K562 (cell line): Measurements from ENCODE around the gene PUS3. TPM values are rescaled to one million over a fixed set of nuclear protein-coding genes. Genes with fewer than 3 reads are reported as not detected.

Source experiments
- ATAC-seq: fragments of 200-7000 bp; cut with Tn5 transposase; 3 replicates; pipeline ENCODE4 v1.9.1; 2020; ENCODE audit warnings: moderate library complexity
- BruUV-seq: library from RNA; stranded (reverse); fragments of 400-500 nt; replicated peaks from 2 replicates; lab custom pipeline; 2021; lab: Mats Ljungman, UMichigan
- CTCF ChIA-PET: fragments of 300-600 bp; formaldehyde crosslinking; extraction: SDS; loops from one replicate; lab custom pipeline; 2021; ENCODE audit warnings: low intra/inter-chr PET ratio; lab: Yijun Ruan, JAX
- POLR2A ChIA-PET: fragments of 300-600, 350-650 bp; sonication (Branson Sonifier 250); formaldehyde crosslinking; extraction: SDS; loops from one replicate; lab custom pipeline; 2021; ENCODE audit warnings: antibody characterized with exemption, inconsistent platforms; lab: Yijun Ruan, JAX
- DNase-seq, 4 experiments: peaks; one replicate each; pipeline versions ENCODE4 v3.0.0 to v3.0.0-alpha.2; 2011 to 2018; ENCODE audit warnings: low spot score in 3 of 4, mixed read lengths in 3 of 4; ENCODE audit errors: extremely low read depth in 1 of 4
- FAIRE-seq: peaks from 2 replicates; lab custom pipeline; 2011; peaks lifted over from hg19 to GRCh38; lab: Jason Lieb, UNC
- H2AFZ ChIP-seq: 2 replicates; pipeline ENCODE4 v1.6.0; 2011; ENCODE audit warnings: low read depth, low read length, control low read depth, inconsistent platforms
- H3K27ac ChIP-seq: fragments of 200-600 bp; 3 replicates; pipeline ENCODE4 v1.8.0; 2011; ENCODE audit warnings: low read depth, mild to moderate bottlenecking, control low read depth, inconsistent platforms, low read length, moderate library complexity, mixed read lengths; ENCODE audit errors: extremely low read depth
- H3K27me3 ChIP-seq, 2 experiments: fragments of 300-600 bp in 1 of 2; 2 replicates in 1 of 2; 3 replicates in 1 of 2; pipeline versions ENCODE4 v1.6.0 to v1.8.0; 2011; ENCODE audit warnings: inconsistent platforms in 2 of 2, low read length in 2 of 2, mild to moderate bottlenecking in 1 of 2, mixed read lengths in 1 of 2, moderate library complexity in 1 of 2; ENCODE audit not compliant: control insufficient read depth in 2 of 2, insufficient read depth in 2 of 2
- H3K36me3 ChIP-seq: fragments of 300-600 bp; 3 replicates; pipeline ENCODE4 v1.8.0; 2011; ENCODE audit warnings: mild to moderate bottlenecking, low read length, inconsistent platforms; ENCODE audit not compliant: control insufficient read depth, insufficient read depth
- H3K4me1 ChIP-seq, 2 experiments: fragments of 200-600 bp in 1 of 2; replicated peaks in 1 of 2; 2 replicates in 1 of 2; 3 replicates in 1 of 2; pipeline versions ENCODE4 v1.5.1 to v1.8.0; 2011; ENCODE audit warnings: inconsistent platforms in 2 of 2, low read length in 2 of 2, mild to moderate bottlenecking in 1 of 2, mixed read lengths in 1 of 2, moderate library complexity in 1 of 2; ENCODE audit not compliant: control insufficient read depth in 2 of 2, insufficient read depth in 2 of 2
- H3K4me2 ChIP-seq: 2 replicates; pipeline ENCODE4 v1.6.1; 2011; ENCODE audit warnings: low read length, control low read depth, inconsistent platforms, mixed read lengths; ENCODE audit not compliant: insufficient read depth
- H3K4me3 ChIP-seq: fragments of 200-600 bp; sonication (generic), shearing (Covaris generic); 2 replicates; pipeline ENCODE4 v1.5.1; 2016; ENCODE audit warnings: control low read depth, inconsistent platforms
- H3K79me2 ChIP-seq: fragments of 200-600 bp; 3 replicates; pipeline ENCODE4 v1.8.0; 2011; ENCODE audit warnings: low read length, inconsistent platforms; ENCODE audit not compliant: control insufficient read depth, insufficient read depth
- H3K9ac ChIP-seq, 2 experiments: 2 replicates each; pipeline versions ENCODE4 v1.6.0 to v1.6.1; 2011; ENCODE audit warnings: low read depth in 2 of 2, low read length in 2 of 2, control low read depth in 1 of 2, inconsistent platforms in 1 of 2, mild to moderate bottlenecking in 1 of 2, mixed read lengths in 1 of 2; ENCODE audit not compliant: insufficient read depth in 1 of 2
- H3K9me1 ChIP-seq: one replicate; pipeline ENCODE4 v1.6.0; 2011; ENCODE audit warnings: inconsistent platforms, mild to moderate bottlenecking, low read length, moderate library complexity; ENCODE audit not compliant: control insufficient read depth, insufficient read depth
- H3K9me3 ChIP-seq: replicated peaks from 2 replicates; pipeline ENCODE4 v1.5.1; 2011; ENCODE audit warnings: low read depth, low read length, inconsistent platforms; ENCODE audit not compliant: control insufficient read depth, insufficient read depth
- H4K20me1 ChIP-seq: replicated peaks from 2 replicates; pipeline ENCODE4 v1.6.1; 2011; ENCODE audit warnings: low read length, inconsistent platforms, mixed read lengths; ENCODE audit not compliant: control insufficient read depth, insufficient read depth
- CREB1 ChIP-seq, 2 experiments: sonication (generic) in 1 of 2; formaldehyde crosslinking in 1 of 2; IDR thresholded peaks; 2 replicates each; pipeline versions ENCODE4 v1.6.1 to v1.8.0; 2012 to 2022; ENCODE audit warnings: inconsistent platforms in 1 of 2, mild to moderate bottlenecking in 1 of 2, missing genetic modification reagents in 1 of 2, moderate library complexity in 1 of 2
- CSDE1 ChIP-seq, 2 experiments: fragments of 450-650 bp; IDR thresholded peaks; 2 replicates each; pipeline ENCODE4 v1.6.1; 2016; ENCODE audit warnings: mild to moderate bottlenecking in 1 of 2
- DMBX1 ChIP-seq: fragments of 250-450 bp; sonication (Bioruptor Pico); IDR thresholded peaks from 2 replicates; pipeline ENCODE4 v1.8.0; 2022; ENCODE audit warnings: inconsistent platforms, mild to moderate bottlenecking, moderate library complexity, borderline replicate concordance
- DNMT1 ChIP-seq: fragments of 450-650 bp; IDR thresholded peaks from 2 replicates; pipeline ENCODE4 v1.6.1; 2016; ENCODE audit warnings: antibody characterized with exemption, mild to moderate bottlenecking
- HMG20B ChIP-seq: fragments of 250-450 bp; sonication (Bioruptor Pico); IDR thresholded peaks from 2 replicates; pipeline ENCODE4 v1.5.0; 2021; ENCODE audit warnings: mild to moderate bottlenecking
- HNRNPUL1 ChIP-seq: fragments of 200-400 bp; formaldehyde crosslinking; IDR thresholded peaks from 2 replicates; pipeline ENCODE4 v1.6.1; 2017; ENCODE audit warnings: low read length
- LARP7 ChIP-seq: fragments of 450-650 bp; IDR thresholded peaks from 2 replicates; pipeline ENCODE4 v1.6.1; 2016
- NFE2 ChIP-seq: IDR thresholded peaks from 2 replicates; pipeline ENCODE4 v1.6.1; 2014; ENCODE audit warnings: antibody characterized with exemption, low read depth
- NONO ChIP-seq, 2 experiments: fragments of 200-400 bp in 1 of 2; fragments of 450-650 bp in 1 of 2; formaldehyde crosslinking in 1 of 2; IDR thresholded peaks; 2 replicates each; pipeline ENCODE4 v1.6.1; 2017; ENCODE audit warnings: low read depth in 2 of 2, mild to moderate bottlenecking in 2 of 2, moderate library complexity in 2 of 2, low read length in 1 of 2
- RBM22 ChIP-seq: fragments of 200-400 bp; formaldehyde crosslinking; IDR thresholded peaks from 2 replicates; pipeline ENCODE4 v1.6.1; 2018; ENCODE audit warnings: low read length, low read depth; ENCODE audit not compliant: poor library complexity, severe bottlenecking
- SRSF7 ChIP-seq: fragments of 200-400 bp; formaldehyde crosslinking; optimal IDR thresholded peaks from 2 replicates; pipeline ENCODE3; 2017; ENCODE audit warnings: mild to moderate bottlenecking, low read depth, low read length
- TSC22D4 ChIP-seq: fragments of 450-650 bp; IDR thresholded peaks from 2 replicates; pipeline ENCODE4 v1.6.1; 2016; ENCODE audit warnings: missing genetic modification characterization, missing biosample characterization, control low read depth
- XRCC4 ChIP-seq: IDR thresholded peaks from one replicate; pipeline ENCODE4 v1.6.1; 2011; ENCODE audit not compliant: insufficient read depth, insufficient read length; ENCODE audit errors: extremely low read depth
- ZBTB33 ChIP-seq: sonication (generic); formaldehyde crosslinking; IDR thresholded peaks from 2 replicates; pipeline ENCODE4 v1.8.1; 2023; ENCODE audit warnings: mild to moderate bottlenecking, missing genetic modification reagents
- ZKSCAN1 ChIP-seq: fragments of 150-350 bp; IDR thresholded peaks from 2 replicates; pipeline ENCODE4 v1.6.1; 2016; ENCODE audit warnings: low read depth, low read length
- ZNF24 ChIP-seq: fragments of 450-650 bp; IDR thresholded peaks from 2 replicates; pipeline ENCODE4 v1.6.1; 2016
- ZNF584 ChIP-seq: fragments of 200-800 bp; sonication (Bioruptor generic); IDR thresholded peaks from 2 replicates; pipeline ENCODE4 v1.6.1; 2016; ENCODE audit warnings: low read depth, mild to moderate bottlenecking, missing genetic modification characterization, missing compliant biosample characterization
- ZSCAN32 ChIP-seq: fragments of 450-650 bp; formaldehyde crosslinking; IDR thresholded peaks from 2 replicates; pipeline ENCODE4 v1.4.0; 2020; ENCODE audit warnings: mild to moderate bottlenecking, moderate library complexity
- ZZZ3 ChIP-seq: fragments of 450-650 bp; IDR thresholded peaks from 2 replicates; pipeline ENCODE4 v1.6.1; 2016; ENCODE audit warnings: antibody characterized with exemption, mild to moderate bottlenecking, moderate library complexity
- WGBS: fragments of 100-300 bp; shearing (Covaris generic); methylation state at CpG from one replicate; pipeline ENCODE4 v1.1.6; 2016; ENCODE audit warnings: low coverage, mixed read lengths; ENCODE audit not compliant: insufficient coverage; ENCODE audit errors: missing lambda C conversion rate; 5-methylcytosine and 5-hydroxymethylcytosine counted together
- in situ Hi-C: fragments of 300-500 bp; cut with MboI; formaldehyde crosslinking; loops from 4 replicates; pipeline ENCODE4 v1.15.0; 2018; ENCODE audit warnings: inconsistent platforms, mixed read lengths
- intact Hi-C: fragments of 100-400 bp; cut with micrococcal nuclease; formaldehyde crosslinking; loops from 2 replicates; pipeline ENCODE4 v1.14.2; 2022
- polyA plus RNA-seq, 8 experiments: library from polyadenylated mRNA; depleted of rRNA in 4 of 8; stranded (reverse) in 5 of 8; unstranded in 3 of 8; fragments of >200 nt; fragmentation: Nextera tagmentation in 2 of 8; fragmentation: Illumina TruSeq in 1 of 8; extraction: Ambion mirVana in 2 of 8; extraction: Trizol in 1 of 8; gene quantifications; 2 replicates each; pipeline versions ENCODE4 v1.2.1 to v1.2.3, GENCODE V29; 2011 to 2014; ENCODE audit warnings: inconsistent platforms in 1 of 8, missing spikeins in 1 of 8
- total RNA-seq, 7 experiments: library from RNA; depleted of rRNA in 6 of 7; stranded (reverse); fragments of >200 nt in 6 of 7; fragmentation: Illumina TruSeq in 2 of 7; extraction: Trizol in 2 of 7; gene quantifications; 2 replicates each; pipeline versions ENCODE4 v1.2.1 to v1.2.3, GENCODE V29; 2011 to 2021; ENCODE audit warnings: low replicate concordance in 1 of 7
- TF ChIP-seq, protein P1 (sequence below): fragments of 450-650 bp; IDR thresholded peaks from 2 replicates; pipeline ENCODE4 v1.6.1; 2016

Gene PUS3
- total and polyA plus RNA-seq, 9 of the 15 experiments (the other 6 are each of a cell fraction or from before 2014, with no cell fraction given): 16.5 to 49.2 (median 35.9) TPM

GRCh38 chr11:125887373-125888324 lies 15.4 kb downstream of the PUS3 start, which contains the start of gene HYLS1:
Gene HYLS1, plus strand, starts transcription at chr11:125887668. Its CDS starts 11,701 bp downstream, at chr11:125899369.
- Histone ChIP-seq H3K4me1 (peaks cover 13 to 31% of the 10 kb centered on the region in 2 experiments), H3K4me2 (peak within 1 kb of the TSS; percentile 91), H2AFZ (peak within 1 kb of the TSS; percentile 98), H3K4me3 (peak within 1 kb of the TSS; percentile 62), H3K27me3 (no peaks in the 10 kb centered on the region), H3K27ac (peak within 1 kb of the TSS; percentile 83), H3K9me1 (no peaks in the 10 kb centered on the region), H3K9me3 (no peaks in the 10 kb centered on the region), H3K79me2 (0 out of 3 replicates have a peak, but pooled peaks cover 2% of the 10 kb centered on the region), H3K9ac (peak within 1 kb of the TSS; percentile 76 to 98), H3K36me3 (peaks cover 6% of the 10 kb centered on the region; the same call in 1 of the 3 replicates), H4K20me1 (no peaks in the 10 kb centered on the region)
- BruUV-seq: TSS peak; percentile 50
- peak; percentile 85 to 94 (median 89) for DNase-seq
- WGBS: 3% methylated on average over 66 of the region's 91 CpGs
- CTCF ChIA-PET: no interaction called here
- FAIRE-seq: peak; percentile 81
- in situ Hi-C loops: loop anchor here (25.0 kb wide), 1 partner anchor 925 kb away; the partner anchor contains the start of gene CCDC15
- intact Hi-C loops: no loop called here
- POLR2A ChIA-PET: interaction anchor here (0.6 to 2.5 kb wide), 10 partner anchors 9 to 1127 kb away, joined by 3 to 10 read pairs (median 4); partner anchors contain the start of gene PUS3
- ATAC-seq: peak; percentile 96
- TF ChIP-seq ZKSCAN1 (no peak), DMBX1 (CRISPR knock-in tag) (no peak), ZSCAN32 (no peak), NONO (IDR thresholded peaks at IDR 0.05; ENCODE audit: low read depth in 2 of 2, low read length in 1 of 2) (peak in 1 of 2 experiments; percentile 81; a peak in 2 of 4 replicates), ZZZ3 (no peak), CREB1 (IDR thresholded peaks at IDR 0.05) (0 out of 2 replicates have a peak, but pooled peaks have one; percentile 34), CREB1 (CRISPR knock-in tag; IDR thresholded peaks at IDR 0.05) (0 out of 2 replicates have a peak, but pooled peaks have one; percentile 50), ZNF584 (CRISPR knock-in tag) (no peak), LARP7 (no peak), XRCC4 (no peak), NFE2 (no peak), ZBTB33 (peak; percentile 29; the same call in 1 of the 2 replicates), HMG20B (CRISPR knock-in tag) (no peak), DNMT1 (no peak), TSC22D4 (tag) (no peak), CSDE1 (IDR thresholded peaks at IDR 0.05) (no peak; a peak in 1 of 4 replicates), ZNF24 (peak; percentile 91), SRSF7 (no peak), RBM22 (no peak), HNRNPUL1 (no peak)
- TF ChIP-seq, protein P1, sequence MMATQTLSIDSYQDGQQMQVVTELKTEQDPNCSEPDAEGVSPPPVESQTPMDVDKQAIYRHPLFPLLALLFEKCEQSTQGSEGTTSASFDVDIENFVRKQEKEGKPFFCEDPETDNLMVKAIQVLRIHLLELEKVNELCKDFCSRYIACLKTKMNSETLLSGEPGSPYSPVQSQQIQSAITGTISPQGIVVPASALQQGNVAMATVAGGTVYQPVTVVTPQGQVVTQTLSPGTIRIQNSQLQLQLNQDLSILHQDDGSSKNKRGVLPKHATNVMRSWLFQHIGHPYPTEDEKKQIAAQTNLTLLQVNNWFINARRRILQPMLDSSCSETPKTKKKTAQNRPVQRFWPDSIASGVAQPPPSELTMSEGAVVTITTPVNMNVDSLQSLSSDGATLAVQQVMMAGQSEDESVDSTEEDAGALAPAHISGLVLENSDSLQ: peak; percentile 36
